KMS-11 (cell line): ENCODE data around the gene ZFAND2A.
"Not testable (repeated sequence)": the region's sequence is repeated elsewhere in the genome, so short reads cannot be mapped to it uniquely, and the experiment has no call there.

Experiments
- H2AFZ ChIP-seq: fragments of 200-600 bp; sonication (generic); 2 replicates; pipeline ENCODE4 v1.6.1; 2016; ENCODE audit warnings: antibody characterized with exemption, mixed run types, low read depth
- H3K27ac ChIP-seq: fragments of 200-600 bp; sonication (generic); 2 replicates; pipeline ENCODE4 v1.6.1; 2016; ENCODE audit warnings: mild to moderate bottlenecking, mixed run types
- H3K27me3 ChIP-seq: fragments of 200-600 bp; sonication (generic); 2 replicates; pipeline ENCODE4 v1.6.1; 2017; ENCODE audit warnings: mild to moderate bottlenecking, low read depth, mixed run types, moderate library complexity; ENCODE audit not compliant: insufficient read depth
- H3K36me3 ChIP-seq: fragments of 200-600 bp; sonication (generic); 2 replicates; pipeline ENCODE4 v1.6.1; 2017; ENCODE audit warnings: mild to moderate bottlenecking, mixed run types; ENCODE audit not compliant: insufficient read depth
- H3K4me1 ChIP-seq: fragments of 200-600 bp; sonication (generic); 2 replicates; pipeline ENCODE4 v1.6.1; 2016; ENCODE audit warnings: mild to moderate bottlenecking, low read depth, mixed run types; ENCODE audit not compliant: poor library complexity, severe bottlenecking
- H3K4me2 ChIP-seq: fragments of 200-600 bp; sonication (generic); 2 replicates; pipeline ENCODE4 v1.7.0; 2016; ENCODE audit warnings: mild to moderate bottlenecking, mixed run types
- H3K4me3 ChIP-seq: fragments of 200-600 bp; sonication (generic); IDR thresholded peaks from 2 replicates; pipeline ENCODE4 v1.6.1; 2017; ENCODE audit warnings: low read depth, low read length, mixed read lengths; ENCODE audit not compliant: insufficient read depth
- H3K79me2 ChIP-seq: fragments of 200-600 bp; sonication (generic); 2 replicates; pipeline ENCODE4 v1.6.1; 2016; ENCODE audit warnings: low read depth, mixed run types; ENCODE audit not compliant: insufficient read depth
- H3K9ac ChIP-seq: fragments of 200-600 bp; sonication (generic); 2 replicates; pipeline ENCODE4 v1.6.1; 2016; ENCODE audit warnings: mild to moderate bottlenecking, mixed run types
- H4K20me1 ChIP-seq: fragments of 200-600 bp; sonication (generic); 2 replicates; pipeline ENCODE4 v1.6.1; 2016; ENCODE audit warnings: mild to moderate bottlenecking, mixed run types; ENCODE audit not compliant: insufficient read depth
- CTCF ChIP-seq: fragments of 200-600 bp; sonication (generic); conservative IDR thresholded peaks from 2 replicates; pipeline ENCODE4 v1.6.1; 2017; ENCODE audit warnings: low read depth, mild to moderate bottlenecking, antibody characterized with exemption, low read length, moderate library complexity, mixed read lengths

ZFAND2A gene

GRCh38 chr7:1149351-1149794 is 10.6 kb downstream of the ZFAND2A start:
- no peak overlapping the region for H2AFZ ChIP-seq
- TF ChIP-seq CTCF = no peak
- no peaks in the 10 kb centered on the region for H3K4me1 ChIP-seq
- H3K27ac ChIP-seq = no peak overlapping the region
- H3K27me3 ChIP-seq = no peaks in the 10 kb centered on the region
- H3K79me2 ChIP-seq = 0 out of 2 replicates have a peak, but pooled peaks cover under 1% of the 10 kb centered on the region
- no peaks in the 10 kb centered on the region for H4K20me1 ChIP-seq
- H3K9ac ChIP-seq = no peak overlapping the region
- no peak overlapping the region for H3K4me2 ChIP-seq
- H3K4me3 ChIP-seq = no peak overlapping the region
- H3K36me3 ChIP-seq = peaks cover 7% of the 10 kb centered on the region; the same call in 1 of the 2 replicates

- H3K79me2 ChIP-seq, H3K27me3 ChIP-seq, H3K9ac ChIP-seq, H2AFZ ChIP-seq, H3K4me2 ChIP-seq, H4K20me1 ChIP-seq, H3K4me3 ChIP-seq, H3K36me3 ChIP-seq, H3K27ac ChIP-seq, H3K4me1 ChIP-seq: not testable (repeated sequence)
Observed at GRCh38 chr7:1147873-1148272, 12.1 kb downstream of the ZFAND2A start.

- Histone ChIP-seq H4K20me1 (no peaks in the 10 kb centered on the region), H2AFZ (no peak overlapping the region), H3K27ac (no peak overlapping the region), H3K79me2 (no peaks in the 10 kb centered on the region), H3K36me3 (no peaks in the 10 kb centered on the region), H3K27me3 (no peaks in the 10 kb centered on the region), H3K4me1 (no peaks in the 10 kb centered on the region), H3K9ac (no peak overlapping the region), H3K4me2 (no peak overlapping the region), H3K4me3 (no peak overlapping the region)
- TF ChIP-seq CTCF = no peak
Observed at GRCh38 chr7:1144269-1144771, 15.7 kb downstream of the ZFAND2A start.

GRCh38 chr7:1143031-1143430 is 17.0 kb downstream of the ZFAND2A start:
- H3K79me2 ChIP-seq, H3K36me3 ChIP-seq, H3K27ac ChIP-seq, H3K9ac ChIP-seq, H3K4me3 ChIP-seq, H4K20me1 ChIP-seq, H3K4me2 ChIP-seq, H3K27me3 ChIP-seq, H2AFZ ChIP-seq, H3K4me1 ChIP-seq: not testable (repeated sequence)

- H3K4me3 ChIP-seq = no peak overlapping the region
- no peak overlapping the region for H3K27ac ChIP-seq
- no peak for TF ChIP-seq CTCF
- H3K4me1 ChIP-seq = peaks cover 10% of the 10 kb centered on the region
- H3K27me3 ChIP-seq = no peaks in the 10 kb centered on the region
- no peak overlapping the region for H3K9ac ChIP-seq
- no peak overlapping the region for H3K4me2 ChIP-seq
- no peaks in the 10 kb centered on the region for H4K20me1 ChIP-seq
- no peaks in the 10 kb centered on the region for H3K36me3 ChIP-seq
- peaks cover under 1% of the 10 kb centered on the region; the same call in 1 of the 2 replicates for H3K79me2 ChIP-seq
- no peak overlapping the region for H2AFZ ChIP-seq
Observed at GRCh38 chr7:1142051-1142635, 17.9 kb downstream of the ZFAND2A start.
